HCT116 (cell line): Measurements from ENCODE around the gene LRIG3.

ENCODE experiments used
- CTCF ChIP-seq, 3 experiments: fragments of 200-600 bp in 1 of 3; sonication (generic) in 1 of 3; IDR thresholded peaks in 2 of 3; conservative IDR thresholded peaks in 1 of 3; 2 replicates each; pipeline ENCODE4 v1.5.1; 2012 to 2017; ENCODE audit warnings: low read depth in 2 of 3, low read length in 2 of 3, antibody characterized with exemption in 1 of 3, borderline replicate concordance in 1 of 3, control low read depth in 1 of 3, mild to moderate bottlenecking in 1 of 3, mixed read lengths in 1 of 3, mixed run types in 1 of 3, moderate library complexity in 1 of 3; ENCODE audit not compliant: insufficient read depth in 1 of 3
- EGR1 ChIP-seq: IDR thresholded peaks from 2 replicates; pipeline ENCODE4 v1.6.1; 2012; ENCODE audit warnings: low read depth
- EZH2 ChIP-seq: fragments of 200-600 bp; sonication (generic); IDR thresholded peaks from 2 replicates; pipeline ENCODE4 v1.6.1; 2017; ENCODE audit warnings: antibody characterized with exemption, mixed run types
- EZH2phosphoT487 ChIP-seq: fragments of 200-600 bp; IDR thresholded peaks from 2 replicates; pipeline ENCODE4 v1.6.1; 2018; ENCODE audit warnings: antibody characterized with exemption, borderline replicate concordance
- FOSL1 ChIP-seq: IDR thresholded peaks from 2 replicates; pipeline ENCODE4 v1.6.1; 2012; ENCODE audit warnings: low read depth
- MAX ChIP-seq: IDR thresholded peaks from 2 replicates; pipeline ENCODE4 v1.6.1; 2012
- POLR2A ChIP-seq: IDR thresholded peaks from 2 replicates; pipeline ENCODE4 v1.7.0; 2011; ENCODE audit warnings: borderline replicate concordance; ENCODE audit not compliant: insufficient read depth, insufficient read length; ENCODE audit errors: extremely low read depth
- POLR2AphosphoS5 ChIP-seq: IDR thresholded peaks from 2 replicates; pipeline ENCODE4 v1.6.1; 2011; ENCODE audit warnings: mild to moderate bottlenecking, low read depth, low read length, moderate library complexity
- RAD21 ChIP-seq: IDR thresholded peaks from 2 replicates; pipeline ENCODE4 v1.6.1; 2012; ENCODE audit warnings: low read depth, mild to moderate bottlenecking
- SIN3A ChIP-seq: IDR thresholded peaks from 2 replicates; pipeline ENCODE4 v1.6.1; 2012; ENCODE audit warnings: low read depth
- SP1 ChIP-seq: IDR thresholded peaks from 2 replicates; pipeline ENCODE4 v1.6.1; 2012; ENCODE audit warnings: low read depth
- ZBTB33 ChIP-seq: IDR thresholded peaks from 2 replicates; pipeline ENCODE4 v1.6.1; 2011; ENCODE audit warnings: mild to moderate bottlenecking, low read length, moderate library complexity; ENCODE audit not compliant: insufficient replicate concordance; ENCODE audit errors: extremely low read depth
- ZNF274 ChIP-seq: fragments of 200-500 bp; sonication (Bioruptor generic); IDR thresholded peaks from 2 replicates; pipeline ENCODE4 v1.6.1; 2014; ENCODE audit warnings: mild to moderate bottlenecking, low read depth, low read length, inconsistent platforms

GRCh38 chr12:58844161-58844560 lies 76.1 kb downstream of the LRIG3 start:
- TF ChIP-seq POLR2AphosphoS5 (no peak), SIN3A (no peak), ZNF274 (no peak), SP1 (no peak), POLR2A (no peak), CTCF (IDR thresholded peaks at IDR 0.05 in 2 of 3, conservative IDR thresholded peaks at IDR 0.05 in 1 of 3; ENCODE audit: borderline replicate concordance in 1 of 3, insufficient read depth in 1 of 3, low read depth in 2 of 3, low read length in 2 of 3) (no peak), MAX (no peak), EZH2phosphoT487 (no peak), ZBTB33 (no peak), RAD21 (no peak), EZH2 (no peak), EGR1 (no peak), FOSL1 (no peak)
